ENCODE measurements around the gene FAH.

- TF ChIP-seq CTCF (IDR thresholded peaks at IDR 0.05; ENCODE audit: poor library complexity, severe bottlenecking) = no peak
- no peak for TF ChIP-seq POLR2AphosphoS5 (IDR thresholded peaks at IDR 0.05)
Observed at GRCh38 chr15:80210611-80211573, 58.1 kb downstream of the FAH start.

Data from neural cell (in vitro differentiated cells).